RWPE2 (cell line): ENCODE results near the gene DOCK10.

ENCODE experiments used
- ATAC-seq: fragments of 200-7000 bp; cut with Tn5 transposase; 3 replicates; pipeline ENCODE4 v1.9.1; 2021; ENCODE audit warnings: low read depth
- DNase-seq: peaks from one replicate; pipeline ENCODE4 v3.0.0-alpha.2; 2020; ENCODE audit warnings: low spot score
- H3K27ac ChIP-seq: fragments of 450-650 bp; 2 replicates; pipeline ENCODE4 v1.5.1; 2017; ENCODE audit warnings: mild to moderate bottlenecking; ENCODE audit not compliant: poor library complexity, severe bottlenecking
- H3K27me3 ChIP-seq: fragments of 250-450 bp; sonication (Bioruptor Pico); 2 replicates; pipeline ENCODE4 v1.5.1; 2021; ENCODE audit warnings: mild to moderate bottlenecking, moderate library complexity; ENCODE audit not compliant: insufficient read depth, poor library complexity, severe bottlenecking
- H3K36me3 ChIP-seq: fragments of 250-450 bp; sonication (Bioruptor Pico); 2 replicates; pipeline ENCODE4 v1.5.1; 2020; ENCODE audit warnings: low read depth, mild to moderate bottlenecking, moderate library complexity
- H3K4me1 ChIP-seq: fragments of 250-450 bp; sonication (Bioruptor Pico); 2 replicates; pipeline ENCODE4 v1.5.1; 2021; ENCODE audit warnings: mild to moderate bottlenecking, moderate library complexity; ENCODE audit not compliant: insufficient read depth, poor library complexity, severe bottlenecking
- H3K4me3 ChIP-seq: fragments of 250-450 bp; sonication (Bioruptor Pico); 2 replicates; pipeline ENCODE4 v1.5.1; 2021; ENCODE audit warnings: mild to moderate bottlenecking, moderate library complexity; ENCODE audit not compliant: severe bottlenecking
- H3K9me3 ChIP-seq: fragments of 250-450 bp; sonication (Bioruptor Pico); 2 replicates; pipeline ENCODE4 v1.5.1; 2021; ENCODE audit warnings: mild to moderate bottlenecking, moderate library complexity; ENCODE audit not compliant: severe bottlenecking
- CTCF ChIP-seq: fragments of 450-650 bp; IDR thresholded peaks from one replicate; pipeline ENCODE4 v1.5.1; 2017; ENCODE audit warnings: mild to moderate bottlenecking, moderate library complexity; ENCODE audit not compliant: poor library complexity, severe bottlenecking

Gene DOCK10

GRCh38 chr2:224860786-224861185 is 181.5 kb downstream of the DOCK10 start:
- DNase-seq: no peak

GRCh38 chr2:224851811-224852210 is 190.5 kb downstream of the DOCK10 start:
- H3K27me3 ChIP-seq: no peaks in the 10 kb centered on the region
- no peak for DNase-seq
- no peak for ATAC-seq
- H3K4me1 ChIP-seq: peaks cover 6% of the 10 kb centered on the region
- TF ChIP-seq CTCF: no peak
- H3K36me3 ChIP-seq: no peaks in the 10 kb centered on the region
- no peaks in the 10 kb centered on the region for H3K9me3 ChIP-seq
- H3K4me3 ChIP-seq: no peak overlapping the region
- H3K27ac ChIP-seq: no peak overlapping the region

More at GRCh38 chr2:224860786-224861185, 181.5 kb downstream of the DOCK10 start:
- H3K36me3 ChIP-seq: no peaks in the 10 kb centered on the region
- H3K27me3 ChIP-seq: no peaks in the 10 kb centered on the region
- no peaks in the 10 kb centered on the region for H3K9me3 ChIP-seq
- TF ChIP-seq CTCF: no peak
- H3K27ac ChIP-seq: peak overlapping the region; percentile 51
- peaks cover 10% of the 10 kb centered on the region for H3K4me1 ChIP-seq
- H3K4me3 ChIP-seq: no peak overlapping the region
- peak; percentile 25; the same call in 1 of the 3 replicates for ATAC-seq

- ATAC-seq: 0 out of 3 replicates have a peak, but pooled peaks have one; percentile 26
- Histone ChIP-seq H3K4me3 (no peak overlapping the region), H3K27ac (no peak overlapping the region), H3K36me3 (no peaks in the 10 kb centered on the region), H3K9me3 (no peaks in the 10 kb centered on the region), H3K27me3 (no peaks in the 10 kb centered on the region), H3K4me1 (peaks cover 6% of the 10 kb centered on the region)
- no peak for TF ChIP-seq CTCF
- DNase-seq: no peak
Observed at GRCh38 chr2:224850081-224850480, 192.2 kb downstream of the DOCK10 start.

DNA sequence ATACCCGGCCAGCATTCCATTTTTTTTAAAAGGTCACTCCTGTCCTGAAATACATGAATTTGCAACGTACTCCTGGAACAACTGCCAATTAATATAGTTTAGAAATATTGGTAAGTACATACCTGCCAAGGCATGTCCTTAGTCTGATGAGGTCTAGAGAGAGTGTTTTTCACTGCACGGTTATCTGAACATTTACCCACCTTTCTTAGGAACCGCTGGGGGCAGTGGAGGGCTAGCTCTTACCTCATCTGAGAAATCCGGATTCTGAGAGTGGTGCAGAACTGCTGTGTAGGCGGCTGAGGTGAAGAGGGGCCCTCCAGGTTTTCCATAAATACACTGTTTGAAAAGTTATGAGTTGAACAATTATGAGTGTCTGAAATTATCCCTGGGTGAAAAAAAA is 193.0 kb downstream of the DOCK10 start:
- Histone ChIP-seq H3K27me3 (no peaks in the 10 kb centered on the region), H3K36me3 (no peaks in the 10 kb centered on the region), H3K27ac (no peak overlapping the region), H3K9me3 (no peaks in the 10 kb centered on the region), H3K4me3 (no peak overlapping the region), H3K4me1 (peaks cover 6% of the 10 kb centered on the region)
- no peak for DNase-seq
- peak; percentile 17 for TF ChIP-seq CTCF
- ATAC-seq: no peak

DNA sequence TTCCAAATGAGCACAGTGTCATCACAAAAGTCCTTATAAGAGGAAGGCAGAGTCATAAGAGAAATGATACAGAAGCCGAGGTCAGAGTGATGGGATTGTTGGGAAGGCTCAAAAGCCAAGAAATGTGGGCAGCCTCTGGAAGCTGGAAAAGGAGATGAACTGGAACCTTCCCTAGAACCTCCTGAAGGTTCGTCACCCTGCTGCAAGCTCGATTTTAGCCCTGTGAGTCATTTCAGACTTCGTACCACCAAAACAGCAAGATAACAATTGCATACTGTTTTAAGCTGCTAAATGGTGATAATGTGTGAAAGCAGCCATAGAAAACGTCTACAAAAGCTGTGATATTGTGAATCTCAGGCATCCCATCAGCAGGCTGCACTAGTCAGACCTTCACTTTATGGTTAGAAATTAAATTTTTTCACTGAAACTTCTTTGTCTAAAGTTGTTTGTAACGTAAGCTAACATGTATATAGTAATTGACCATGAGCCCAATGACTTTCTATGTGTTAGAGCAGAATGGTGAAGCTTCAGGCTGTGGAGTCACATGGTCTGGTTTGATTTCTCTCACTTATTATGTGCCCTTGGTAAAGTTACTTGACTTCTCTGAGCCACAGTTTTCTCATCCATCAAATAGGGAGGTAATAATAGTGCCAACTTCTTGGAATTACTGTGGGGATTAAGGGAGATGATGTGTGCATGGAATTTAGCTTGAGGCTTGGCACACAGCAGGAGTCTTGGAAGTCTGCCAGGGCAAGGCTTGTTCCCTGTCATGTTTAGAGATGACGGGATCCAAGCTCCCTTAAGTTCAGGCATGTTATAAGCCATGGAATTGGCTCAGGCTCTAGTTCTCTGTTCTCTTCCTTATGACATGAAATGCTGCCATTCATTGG is 194.1 kb downstream of the DOCK10 start:
- ATAC-seq (peak; percentile 94), DNase-seq (peak; percentile 81)
- no peaks in the 10 kb centered on the region for H3K36me3 ChIP-seq

More for the DNA sequence above, 194.1 kb downstream of the DOCK10 start:
- Histone ChIP-seq H3K27me3 (no peaks in the 10 kb centered on the region), H3K9me3 (no peaks in the 10 kb centered on the region), H3K4me1 (peaks cover 6% of the 10 kb centered on the region), H3K4me3 (no peak overlapping the region), H3K27ac (no peak overlapping the region)
- TF ChIP-seq CTCF: no peak
